Esophagus muscularis mucosa (tissue), 4 donors: ENCODE results near the gene TMEM222. TPM values are rescaled to one million over a fixed set of nuclear protein-coding genes. Genes with fewer than 3 reads are reported as not detected.

Experiments used
- DNase-seq: peaks from one replicate; pipeline ENCODE4 v3.0.0-alpha.2; 2017; ENCODE audit errors: extremely low spot score
- H3K27ac ChIP-seq, 4 donors: fragments of 200-600 bp; sonication (generic); replicated peaks in 1 of 4; 1 replicate in 3 of 4; 2 replicates in 1 of 4; pipeline ENCODE4 v1.5.1; 2016 to 2019; ENCODE audit warnings: mild to moderate bottlenecking in 1 of 4
- H3K27me3 ChIP-seq, 4 donors: fragments of 200-600 bp; sonication (generic); one replicate each; pipeline versions ENCODE4 v1.5.1 to v1.6.0; 2016 to 2019
- H3K36me3 ChIP-seq, 4 donors: fragments of 200-600 bp; sonication (generic); one replicate each; pipeline ENCODE4 v1.5.1; 2016 to 2019
- H3K4me1 ChIP-seq, 4 donors: fragments of 200-600 bp; sonication (generic); one replicate each; pipeline ENCODE4 v1.5.1; 2016 to 2019
- H3K4me3 ChIP-seq, 4 donors: fragments of 200-600 bp; sonication (generic); 1 replicate in 2 of 4; 2 replicates in 2 of 4; pipeline ENCODE4 v1.5.1; 2016 to 2019; ENCODE audit warnings: mild to moderate bottlenecking in 4 of 4, moderate library complexity in 1 of 4
- H3K9me3 ChIP-seq, 4 donors: fragments of 200-600 bp; sonication (generic); 1 replicate in 3 of 4; 2 replicates in 1 of 4; pipeline ENCODE4 v1.5.1; 2016 to 2019
- CTCF ChIP-seq, 3 experiments: fragments of 200-600 bp in 2 of 3; fragments of 450-650 bp in 1 of 3; sonication (generic) in 2 of 3; IDR thresholded peaks; one replicate each; pipeline ENCODE4 v1.5.1; 2017 to 2019; ENCODE audit warnings: antibody characterized with exemption in 3 of 3, mild to moderate bottlenecking in 2 of 3, moderate library complexity in 1 of 3
- EP300 ChIP-seq: sonication (generic); formaldehyde crosslinking; IDR thresholded peaks from one replicate; pipeline ENCODE4 v1.6.1; 2017; ENCODE audit warnings: antibody characterized with exemption
- POLR2A ChIP-seq: fragments of 450-650 bp; IDR thresholded peaks from one replicate; pipeline ENCODE4 v1.6.1; 2017; ENCODE audit warnings: antibody characterized with exemption, moderate library complexity, mild to moderate bottlenecking, low read depth
- POLR2AphosphoS5 ChIP-seq, 2 donors: sonication (generic); formaldehyde crosslinking; IDR thresholded peaks; one replicate each; pipeline ENCODE4 v1.6.1; 2017; ENCODE audit warnings: antibody characterized with exemption in 2 of 2
- WGBS: methylation state at CpG from one replicate; pipeline ENCODE4 v1.1.5; 2018; 5-methylcytosine and 5-hydroxymethylcytosine counted together
- intact Hi-C: fragments of 100-400 bp; cut with DNase I; formaldehyde crosslinking; loops from one replicate; pipeline ENCODE4 v1.15.1; 2023
- total RNA-seq, 4 donors: library from RNA; depleted of rRNA; stranded (reverse); fragments of >200 nt; gene quantifications; one replicate each; pipeline versions ENCODE4 v1.1.0 to v1.2.1, GENCODE V29; 2016

Gene TMEM222
- total RNA-seq, 4 donors from 2014 or later = 23.3 to 35.3 (median 31.8) TPM

- no peak overlapping the region for H3K4me3 ChIP-seq
- H3K27me3 ChIP-seq = no peaks in the 10 kb centered on the region
- no peaks in the 10 kb centered on the region for H3K4me1 ChIP-seq
- H3K27ac ChIP-seq = no peak overlapping the region
- TF ChIP-seq POLR2AphosphoS5 (IDR thresholded peaks at IDR 0.05) (no peak), CTCF (IDR thresholded peaks at IDR 0.05) (no peak), POLR2A (no peak), EP300 (no peak)
- H3K36me3 ChIP-seq = peaks cover 0 to 15% (median 7%) of the 10 kb centered on the region in 4 donors
- intact Hi-C loops = no loop called here
- H3K9me3 ChIP-seq = no peaks in the 10 kb centered on the region
- DNase-seq = no peak
- WGBS = 65% methylated on average over 2 of the region's 2 CpGs
These were observed 7.2 kb upstream of the TMEM222 start for GRCh38 chr1:27314737-27315136.

- Histone ChIP-seq H3K4me1 (peaks cover 0 to 8% (median 8%) of the 10 kb centered on the region in 4 donors), H3K9me3 (no peaks in the 10 kb centered on the region), H3K27ac (no peak overlapping the region), H3K27me3 (no peaks in the 10 kb centered on the region), H3K4me3 (no peak overlapping the region), H3K36me3 (no peaks in the 10 kb centered on the region)
- DNase-seq = no peak
- TF ChIP-seq POLR2A (no peak), POLR2AphosphoS5 (IDR thresholded peaks at IDR 0.05) (no peak), EP300 (no peak), CTCF (IDR thresholded peaks at IDR 0.05) (no peak)
- 80% methylated on average over 5 of the region's 5 CpGs for WGBS
- intact Hi-C loops = no loop called here
These were observed 5.1 kb upstream of the TMEM222 start for GRCh38 chr1:27316860-27317259.

GRCh38 chr1:27318136-27318535 lies 3.8 kb upstream of the TMEM222 start:
- TF ChIP-seq CTCF (IDR thresholded peaks at IDR 0.05) = no peak
- TF ChIP-seq EP300 = no peak
- TF ChIP-seq POLR2AphosphoS5 (IDR thresholded peaks at IDR 0.05) = no peak
- no peak for TF ChIP-seq POLR2A
- intact Hi-C loops = no loop called here
- 20% methylated on average over 4 of the region's 4 CpGs for WGBS
- H3K27me3 ChIP-seq = no peaks in the 10 kb centered on the region
- no peak overlapping the region for H3K27ac ChIP-seq
- H3K4me3 ChIP-seq = no peak overlapping the region
- H3K36me3 ChIP-seq = no peaks in the 10 kb centered on the region
- H3K9me3 ChIP-seq = no peaks in the 10 kb centered on the region
- H3K4me1 ChIP-seq = peaks cover 6 to 14% (median 13%) of the 10 kb centered on the region in 4 donors
- no peak for DNase-seq

- no peaks in the 10 kb centered on the region for H3K27me3 ChIP-seq
- intact Hi-C loops = no loop called here
- TF ChIP-seq EP300 = no peak
- TF ChIP-seq POLR2AphosphoS5 (IDR thresholded peaks at IDR 0.05) = no peak
- TF ChIP-seq POLR2A = no peak
- TF ChIP-seq CTCF (IDR thresholded peaks at IDR 0.05) = no peak
- no peaks in the 10 kb centered on the region for H3K36me3 ChIP-seq
- peaks cover 11 to 19% (median 18%) of the 10 kb centered on the region in 4 donors for H3K4me1 ChIP-seq
- no peaks in the 10 kb centered on the region for H3K9me3 ChIP-seq
- DNase-seq = no peak
- H3K4me3 ChIP-seq = no peak overlapping the region
- WGBS = 29% methylated on average over 1 of the region's 1 CpG
- no peak overlapping the region for H3K27ac ChIP-seq
These were observed 3.4 kb upstream of the TMEM222 start for GRCh38 chr1:27318596-27318995.

- Histone ChIP-seq H3K9me3 (no peaks in the 10 kb centered on the region), H3K4me1 (peaks cover 36 to 60% (median 58%) of the 10 kb centered on the region in 4 donors), H3K4me3 (peak overlapping the region; percentile 70 to 99 (median 79)), H3K36me3 (peaks cover 10 to 30% (median 25%) of the 10 kb centered on the region in 4 donors), H3K27ac (peak overlapping the region; percentile 76 to 94 (median 90)), H3K27me3 (no peaks in the 10 kb centered on the region)
- no peak for TF ChIP-seq POLR2A
- no peak for TF ChIP-seq CTCF (IDR thresholded peaks at IDR 0.05)
- TF ChIP-seq EP300 = no peak
- TF ChIP-seq POLR2AphosphoS5 (IDR thresholded peaks at IDR 0.05) = no peak
- intact Hi-C loops = loop anchor here (10.0 kb wide), 1 partner anchor 292 kb away; no protein-coding TSS in a partner anchor
- 11% methylated on average over 9 of the region's 10 CpGs for WGBS
- no peak for DNase-seq
These were observed 742 bp downstream of the TMEM222 start for GRCh38 chr1:27322569-27323240.
